ENCODE data around the gene MXD1.

MXD1 gene

DNA sequence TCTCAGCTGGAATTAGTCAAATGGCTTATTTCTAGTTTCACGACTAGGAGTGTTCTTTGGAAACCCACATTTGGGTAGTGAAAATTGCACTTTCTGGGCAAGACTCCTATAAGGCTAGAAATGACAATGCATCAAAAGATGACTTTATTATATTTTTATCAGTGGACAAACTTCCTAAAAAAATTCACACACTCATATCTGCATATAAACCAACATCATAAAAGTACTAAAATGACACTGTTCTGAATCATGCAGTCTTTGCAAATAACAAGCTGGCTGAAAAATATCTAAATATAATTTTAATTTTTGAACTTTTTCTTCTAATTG, 17.6 kb downstream of the MXD1 start:
- in situ Hi-C loops (cut with HindIII; ENCODE audit: low sequenced_read_pairs): no loop called here

DNA sequence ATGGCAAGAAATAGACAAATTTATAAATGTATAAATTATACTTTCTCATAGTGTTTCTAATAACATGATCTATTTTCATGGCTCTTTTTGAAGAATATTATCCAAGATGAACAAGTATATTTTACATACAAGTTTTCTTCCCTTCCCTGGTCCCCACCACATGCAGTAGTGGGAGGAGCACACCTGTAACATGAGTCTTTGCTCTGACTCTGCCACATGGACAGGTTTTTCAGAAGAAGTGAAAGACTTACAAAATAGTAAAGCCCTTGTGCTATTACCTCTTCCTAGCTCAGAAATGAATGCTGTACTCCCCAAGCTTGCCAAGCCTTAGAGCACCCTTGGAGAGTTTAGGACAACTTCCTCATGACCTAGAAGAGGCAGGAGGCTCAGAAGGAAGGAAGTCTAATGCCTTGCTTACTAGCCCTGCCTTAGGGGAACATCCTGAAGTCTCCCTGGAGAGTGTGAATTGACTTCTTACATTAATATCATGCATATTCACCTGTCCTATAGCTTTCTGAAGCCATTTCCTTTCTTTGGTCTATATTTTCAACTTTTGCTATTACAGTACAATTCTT, 18.4 kb downstream of the MXD1 start:
- in situ Hi-C loops (cut with HindIII; ENCODE audit: low sequenced_read_pairs): no loop called here

DNA sequence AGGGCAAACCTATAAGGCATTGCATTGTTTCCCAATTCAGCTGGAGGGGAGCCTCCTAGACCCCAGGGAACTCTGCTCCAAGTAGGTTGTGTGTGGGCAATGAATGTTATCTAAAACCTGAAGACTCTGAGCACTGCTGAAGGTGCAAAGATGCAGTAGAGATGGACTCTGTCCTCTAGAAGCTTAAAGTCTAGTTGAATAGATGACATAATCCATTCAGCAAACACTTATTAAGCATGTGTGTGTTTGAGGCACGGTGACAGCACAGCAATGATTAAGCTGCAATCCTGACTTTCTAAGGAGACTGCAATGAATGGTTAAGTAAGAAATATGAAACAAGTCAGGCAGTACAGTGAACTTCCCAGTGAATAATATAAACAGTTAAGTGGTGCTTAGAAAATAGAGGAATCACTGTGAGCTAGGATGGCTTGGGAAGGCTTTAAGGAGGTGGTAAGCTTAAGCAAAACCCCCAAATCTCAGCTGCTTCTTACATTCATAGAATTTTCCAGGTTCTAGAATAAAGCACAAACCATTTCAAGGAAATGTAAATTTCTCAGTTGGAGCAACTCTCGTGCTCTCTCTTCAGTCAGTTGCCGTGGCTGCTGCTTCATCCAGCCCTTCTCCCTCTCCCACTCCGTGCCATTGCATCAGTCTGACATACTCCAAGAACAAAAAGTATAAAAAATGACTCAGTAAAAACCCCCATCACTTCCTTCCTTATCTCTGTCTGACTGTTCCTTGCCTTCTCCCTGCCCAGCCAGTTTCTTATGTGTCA, 19.1 kb downstream of the MXD1 start:
- in situ Hi-C loops (cut with HindIII; ENCODE audit: low sequenced_read_pairs): no loop called here

DNA sequence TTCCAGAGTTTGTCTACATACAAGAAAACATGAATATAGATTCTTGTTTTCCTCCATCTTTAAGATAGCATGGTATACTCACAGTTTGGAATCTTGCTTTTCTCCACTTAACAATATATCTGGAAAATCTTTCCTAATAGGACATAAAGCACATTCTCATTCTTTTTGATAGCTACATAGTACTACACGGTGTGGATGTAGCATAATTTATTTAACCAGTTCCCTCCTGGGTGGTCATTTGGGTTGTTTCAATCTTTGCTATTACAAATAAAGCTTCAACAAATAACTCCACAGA, 19.7 kb downstream of the MXD1 start:
- in situ Hi-C loops (cut with HindIII; ENCODE audit: low sequenced_read_pairs): no loop called here

DNA sequence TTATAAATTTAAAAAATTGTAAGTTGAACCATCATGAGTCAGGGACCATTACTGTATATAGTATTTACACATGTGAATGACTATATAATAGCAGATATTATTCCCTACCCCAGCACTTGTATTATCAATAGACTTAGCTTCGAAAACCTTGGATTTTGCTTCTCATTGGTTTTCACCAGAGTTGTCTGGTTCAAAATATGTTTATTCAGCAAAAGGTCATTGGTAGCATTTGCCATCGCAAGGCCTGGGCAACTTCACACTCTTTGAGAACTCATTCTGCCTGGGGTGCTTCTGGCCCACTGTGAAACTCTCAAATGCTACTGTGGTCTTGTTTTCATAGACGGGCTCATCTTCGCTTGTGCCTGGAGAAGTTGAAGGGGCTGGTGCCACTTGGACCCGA, 20.1 kb downstream of the MXD1 start:
- in situ Hi-C loops (cut with HindIII; ENCODE audit: low sequenced_read_pairs): loop anchor here (5.0 kb wide), 2 partner anchors 72 to 122 kb away; no protein-coding TSS in a partner anchor

DNA sequence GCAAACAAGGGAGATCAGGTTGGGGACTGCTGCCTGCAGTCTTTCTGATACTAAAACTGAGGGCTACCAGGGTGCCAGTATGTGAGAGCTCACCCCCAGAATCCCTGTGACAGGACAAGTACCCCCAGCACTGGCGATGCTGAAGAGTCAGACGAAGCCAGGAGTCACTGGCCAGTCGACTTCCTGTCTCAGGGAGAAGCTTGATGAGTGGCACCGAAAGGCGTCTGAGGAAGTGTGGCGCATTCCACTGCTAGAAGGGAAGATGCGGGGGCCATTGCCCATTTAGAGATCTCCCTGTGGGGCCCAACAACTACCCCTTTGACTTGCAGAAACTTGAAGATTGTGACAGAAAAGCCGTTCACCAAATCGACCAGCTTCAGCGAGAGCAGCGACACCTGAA, 22.0 kb downstream of the MXD1 start:
- in situ Hi-C loops (cut with HindIII; ENCODE audit: low sequenced_read_pairs): loop anchor here (5.0 kb wide), 2 partner anchors 70 to 120 kb away; no protein-coding TSS in a partner anchor

DNA sequence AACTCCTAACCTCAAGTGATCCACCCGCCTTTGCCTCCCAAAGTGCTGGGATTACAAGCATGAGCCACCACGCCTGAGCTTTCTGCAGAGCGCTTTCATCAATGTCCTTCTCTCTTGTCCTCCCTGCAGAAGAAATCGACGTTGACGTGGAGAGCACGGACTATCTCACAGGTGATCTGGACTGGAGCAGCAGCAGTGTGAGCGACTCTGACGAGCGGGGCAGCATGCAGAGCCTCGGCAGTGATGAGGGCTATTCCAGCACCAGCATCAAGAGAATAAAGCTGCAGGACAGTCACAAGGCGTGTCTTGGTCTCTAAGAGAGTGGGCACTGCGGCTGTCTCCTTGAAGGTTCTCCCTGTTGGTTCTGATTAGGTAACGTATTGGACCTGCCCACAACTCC, 23.1 kb downstream of the MXD1 start:
- in situ Hi-C loops (cut with HindIII; ENCODE audit: low sequenced_read_pairs): loop anchor here (5.0 kb wide), 2 partner anchors 69 to 119 kb away; no protein-coding TSS in a partner anchor

DNA sequence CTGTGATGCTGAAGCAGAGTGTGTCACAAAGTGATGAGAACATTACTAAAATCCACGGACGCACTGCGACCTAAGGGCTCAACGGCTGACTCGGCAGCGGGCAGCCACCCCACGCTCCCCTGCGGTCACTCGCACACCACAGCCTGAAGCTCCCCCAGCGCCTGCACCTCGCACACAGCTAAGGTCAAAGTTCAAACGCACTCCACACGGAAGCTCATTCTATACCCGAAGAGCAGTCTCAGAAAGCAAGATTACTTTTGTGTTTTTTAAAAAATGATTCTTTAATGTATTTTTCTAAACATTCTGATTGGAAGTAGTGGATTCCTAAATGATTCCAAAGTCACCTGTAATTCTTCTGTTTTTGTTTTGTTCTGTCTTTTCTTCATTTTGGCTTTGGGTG, 24.8 kb downstream of the MXD1 start:
- in situ Hi-C loops (cut with HindIII; ENCODE audit: low sequenced_read_pairs): loop anchor here (5.0 kb wide), 2 partner anchors 68 to 118 kb away; no protein-coding TSS in a partner anchor

DNA sequence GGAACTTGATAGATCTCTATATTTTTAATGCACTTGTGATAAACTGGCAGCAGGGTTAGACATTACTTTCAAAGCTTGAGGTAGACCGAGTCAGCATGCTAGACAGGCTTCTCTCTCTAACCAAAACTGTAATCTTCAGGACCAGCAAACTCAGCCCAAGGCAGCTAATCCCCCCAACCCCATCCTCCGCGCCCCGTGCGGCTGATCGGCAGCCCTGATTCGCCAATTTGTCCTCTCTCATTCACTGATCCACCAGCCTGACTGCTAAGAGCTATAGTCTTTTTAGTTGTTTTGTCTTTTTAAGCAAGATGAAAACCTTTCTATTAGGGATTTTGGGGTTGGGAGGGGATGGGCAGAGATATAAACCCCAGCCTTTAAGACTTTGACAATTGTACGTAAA, 25.8 kb downstream of the MXD1 start:
- in situ Hi-C loops (cut with HindIII; ENCODE audit: low sequenced_read_pairs): no loop called here

DNA sequence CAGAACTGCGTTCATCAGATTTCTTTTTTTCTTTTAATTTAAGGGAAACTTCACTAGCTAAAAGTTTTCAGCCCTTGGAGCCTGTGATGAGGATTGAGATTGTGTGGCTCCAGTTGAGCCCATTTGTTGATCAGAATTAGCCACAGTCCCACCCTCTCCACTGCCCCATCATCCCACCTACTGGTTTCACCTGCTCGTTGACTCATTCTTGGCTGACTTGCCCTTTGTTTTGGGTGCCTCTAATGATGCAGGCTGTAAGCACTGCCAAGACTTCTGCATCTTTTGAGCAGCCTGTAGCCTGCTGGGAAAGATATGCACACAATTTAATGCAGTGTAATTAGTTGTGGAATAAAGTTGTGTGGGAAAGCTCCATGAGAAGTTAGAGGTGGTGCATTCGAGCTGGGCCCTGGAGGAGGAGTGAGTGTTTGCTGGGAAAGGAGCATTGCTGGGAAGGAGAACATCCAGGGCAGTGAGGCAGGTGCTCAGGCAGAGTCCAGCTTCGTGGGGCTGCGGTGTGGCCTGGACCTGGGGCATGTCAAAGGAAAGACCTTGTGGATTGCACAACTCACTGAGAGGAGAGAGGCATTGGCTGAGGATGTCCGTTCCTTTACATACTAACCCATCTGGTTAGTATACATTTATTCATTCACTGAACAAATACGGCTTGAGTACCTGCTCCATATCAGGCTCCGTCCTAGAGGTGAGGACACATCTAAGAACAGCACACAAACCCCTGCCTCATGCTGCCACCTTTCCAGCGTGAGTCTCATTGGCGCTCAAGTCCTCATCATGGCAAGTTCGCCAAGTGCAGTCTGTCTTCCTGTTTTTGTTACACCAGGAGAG, 28.3 kb downstream of the MXD1 start:
- in situ Hi-C loops (cut with HindIII; ENCODE audit: low sequenced_read_pairs): no loop called here

DNA sequence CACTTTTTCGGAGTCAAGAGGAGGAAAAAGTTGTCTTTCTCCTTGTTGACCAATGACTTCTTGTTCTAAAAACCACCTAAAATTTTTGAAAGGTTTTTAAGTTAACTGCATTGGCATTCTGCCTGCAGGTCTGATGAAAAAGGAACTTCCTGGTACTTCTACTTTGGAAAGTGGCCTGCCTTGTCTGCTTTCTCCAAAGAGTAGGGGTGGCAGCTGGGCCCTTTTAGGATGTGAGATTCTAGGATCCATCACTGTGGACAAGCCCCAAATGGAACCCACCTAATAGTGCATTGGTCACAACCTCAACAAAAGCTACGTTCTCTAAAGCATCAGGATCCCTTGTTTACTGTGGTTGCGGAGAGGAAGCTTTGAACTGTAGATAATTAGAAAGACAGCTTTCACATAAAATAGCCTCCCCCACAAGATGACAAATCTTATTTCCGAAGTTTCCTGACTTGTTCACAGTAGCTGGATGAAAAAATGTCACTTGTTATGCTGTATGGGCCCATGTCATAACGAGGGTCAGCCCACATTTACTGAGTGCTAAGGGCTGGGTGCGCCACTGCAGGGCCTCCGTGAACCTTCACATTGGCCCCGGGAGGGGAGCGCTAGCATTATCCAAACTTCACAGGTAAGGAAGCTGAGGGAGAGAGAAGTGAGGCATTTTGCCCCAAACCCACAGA, 29.1 kb downstream of the MXD1 start:
- in situ Hi-C loops (cut with HindIII; ENCODE audit: low sequenced_read_pairs): no loop called here

DNA sequence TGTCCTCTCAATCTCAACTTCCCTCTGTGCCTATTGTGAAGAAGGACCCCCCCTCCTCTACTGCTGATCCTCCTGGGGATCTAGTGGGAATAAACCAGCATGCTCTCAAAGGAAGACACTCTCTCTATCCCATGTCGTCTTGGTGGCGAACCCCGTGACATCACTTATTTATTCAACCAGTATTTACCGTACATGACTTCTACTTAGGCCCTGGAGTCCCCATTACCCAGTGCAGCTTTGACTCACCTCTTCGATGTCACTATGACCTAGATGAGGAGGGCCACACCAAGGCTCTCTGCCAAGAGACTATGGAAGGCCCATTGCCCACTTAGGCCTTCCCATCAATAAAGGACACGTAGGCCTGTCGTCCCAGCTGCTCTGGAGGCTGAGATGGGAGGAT, 29.8 kb downstream of the MXD1 start:
- in situ Hi-C loops (cut with HindIII; ENCODE audit: low sequenced_read_pairs): loop anchor here (5.0 kb wide), 1 partner anchor 198 kb away; no protein-coding TSS in a partner anchor

DNA sequence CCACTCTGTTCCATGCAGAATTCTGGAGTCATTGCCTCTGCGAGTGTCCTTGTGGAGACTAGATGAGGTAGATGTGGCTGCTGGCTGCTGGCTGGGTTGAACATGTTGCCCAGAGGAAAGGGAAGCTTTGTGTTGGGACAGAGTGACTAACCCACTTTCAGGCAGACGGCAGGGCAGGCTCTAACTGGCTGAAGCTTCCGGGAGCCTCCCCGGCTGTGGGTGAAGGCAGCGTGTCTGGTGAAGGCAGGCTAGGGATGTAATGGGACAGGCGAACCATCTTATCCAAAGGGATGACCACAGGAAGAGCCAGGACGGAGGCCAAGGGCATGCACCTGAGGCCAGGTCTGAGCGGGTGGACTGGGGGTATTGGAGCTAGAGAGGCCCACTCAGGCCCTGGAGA, 30.5 kb downstream of the MXD1 start:
- in situ Hi-C loops (cut with HindIII; ENCODE audit: low sequenced_read_pairs): loop anchor here (5.0 kb wide), 1 partner anchor 197 kb away; no protein-coding TSS in a partner anchor

DNA sequence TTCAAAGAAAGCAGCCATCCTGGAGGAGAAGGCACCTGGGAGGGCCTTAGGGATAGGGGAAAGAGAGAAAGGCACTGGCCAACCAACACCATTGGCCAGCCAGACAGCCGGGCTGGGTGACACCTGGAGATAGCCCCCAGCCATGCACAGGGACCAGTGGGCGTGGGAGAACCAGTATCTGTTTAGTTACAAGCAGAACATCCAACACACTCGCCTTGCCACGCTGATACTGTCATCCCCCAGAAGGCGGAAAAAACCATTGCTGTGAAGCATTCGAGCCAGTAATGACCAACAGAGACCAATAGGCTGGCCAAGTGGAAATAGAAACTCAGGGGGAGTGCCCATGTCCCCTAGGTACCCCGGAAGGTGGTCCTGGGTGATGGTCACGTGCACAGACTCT, 31.0 kb downstream of the MXD1 start:
- in situ Hi-C loops (cut with HindIII; ENCODE audit: low sequenced_read_pairs): loop anchor here (5.0 kb wide), 1 partner anchor 196 kb away; no protein-coding TSS in a partner anchor

DNA sequence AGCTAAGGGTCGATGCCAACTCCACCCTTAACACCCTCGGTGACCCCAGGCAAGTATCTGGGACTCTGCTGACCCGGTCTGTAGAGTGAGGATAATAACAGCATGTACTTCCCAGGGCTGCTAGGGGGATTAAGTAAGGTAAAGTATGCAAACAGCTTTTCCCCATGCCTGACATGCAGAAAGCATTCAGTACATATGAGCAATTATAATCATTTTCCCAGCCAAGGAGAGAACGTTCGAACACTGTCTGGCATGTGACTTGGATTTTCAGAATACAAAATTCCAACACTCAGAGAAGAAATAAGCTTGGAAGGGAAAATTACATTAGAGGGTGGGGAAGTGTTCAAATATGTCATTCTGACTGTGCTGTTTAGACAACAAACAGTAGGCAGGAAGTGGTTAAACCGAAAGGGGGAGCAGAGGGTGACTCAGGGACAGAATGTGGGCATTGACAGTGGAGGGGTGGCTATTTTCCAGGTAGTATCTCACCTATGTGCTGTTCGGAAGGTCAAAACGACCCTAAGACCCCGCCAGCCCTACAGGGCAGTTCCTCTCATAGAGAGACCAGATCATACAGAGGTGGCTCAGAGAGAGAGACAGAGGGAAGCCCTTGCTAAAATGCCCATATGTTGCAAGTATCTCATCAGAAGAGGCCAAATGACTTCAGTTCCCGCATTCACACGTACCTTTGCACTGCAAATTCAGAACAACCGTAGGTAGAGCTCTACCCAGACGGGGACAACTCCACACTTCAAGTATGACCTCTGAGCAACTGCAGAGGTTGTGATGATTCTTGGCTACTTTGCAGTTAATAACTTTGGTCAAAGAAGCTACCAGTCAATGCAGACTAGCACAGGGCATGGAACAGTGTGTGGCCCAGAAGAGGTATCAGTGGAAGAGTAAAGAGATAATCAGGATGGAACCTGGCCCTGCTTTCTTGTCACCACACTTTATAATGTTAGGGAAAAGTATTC, 31.7 kb downstream of the MXD1 start:
- in situ Hi-C loops (cut with HindIII; ENCODE audit: low sequenced_read_pairs): loop anchor here (5.0 kb wide), 1 partner anchor 196 kb away; no protein-coding TSS in a partner anchor

DNA sequence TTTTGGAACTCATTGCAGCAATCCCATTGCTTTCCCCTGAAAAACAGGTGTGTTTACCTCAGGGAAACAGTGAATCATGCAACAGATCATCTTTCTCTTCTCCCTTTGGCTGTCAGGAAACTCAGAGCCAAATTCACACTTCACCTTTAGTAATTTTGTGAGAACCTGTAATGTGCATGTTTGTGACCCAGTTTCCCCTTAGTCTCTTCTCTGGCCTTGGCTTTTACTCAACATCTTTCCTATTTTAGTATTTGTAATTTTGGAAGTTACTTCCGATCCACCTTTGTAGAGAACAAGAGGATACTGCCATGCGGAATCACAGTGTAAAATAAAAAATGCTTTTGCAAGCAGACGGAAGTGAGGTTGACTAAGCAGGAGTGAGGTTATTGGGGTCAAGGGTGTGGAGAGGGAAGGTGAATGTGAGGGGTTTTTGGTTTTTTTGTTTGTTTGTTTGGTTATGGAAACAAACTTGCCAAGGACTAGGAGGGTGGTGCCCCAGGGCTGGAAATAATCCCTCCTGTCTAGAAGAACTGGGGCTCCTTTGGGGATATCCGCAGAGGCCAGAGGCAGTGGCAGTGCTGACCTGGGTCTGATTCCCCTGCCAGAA, 32.5 kb downstream of the MXD1 start:
- in situ Hi-C loops (cut with HindIII; ENCODE audit: low sequenced_read_pairs): loop anchor here (5.0 kb wide), 1 partner anchor 195 kb away; no protein-coding TSS in a partner anchor

DNA sequence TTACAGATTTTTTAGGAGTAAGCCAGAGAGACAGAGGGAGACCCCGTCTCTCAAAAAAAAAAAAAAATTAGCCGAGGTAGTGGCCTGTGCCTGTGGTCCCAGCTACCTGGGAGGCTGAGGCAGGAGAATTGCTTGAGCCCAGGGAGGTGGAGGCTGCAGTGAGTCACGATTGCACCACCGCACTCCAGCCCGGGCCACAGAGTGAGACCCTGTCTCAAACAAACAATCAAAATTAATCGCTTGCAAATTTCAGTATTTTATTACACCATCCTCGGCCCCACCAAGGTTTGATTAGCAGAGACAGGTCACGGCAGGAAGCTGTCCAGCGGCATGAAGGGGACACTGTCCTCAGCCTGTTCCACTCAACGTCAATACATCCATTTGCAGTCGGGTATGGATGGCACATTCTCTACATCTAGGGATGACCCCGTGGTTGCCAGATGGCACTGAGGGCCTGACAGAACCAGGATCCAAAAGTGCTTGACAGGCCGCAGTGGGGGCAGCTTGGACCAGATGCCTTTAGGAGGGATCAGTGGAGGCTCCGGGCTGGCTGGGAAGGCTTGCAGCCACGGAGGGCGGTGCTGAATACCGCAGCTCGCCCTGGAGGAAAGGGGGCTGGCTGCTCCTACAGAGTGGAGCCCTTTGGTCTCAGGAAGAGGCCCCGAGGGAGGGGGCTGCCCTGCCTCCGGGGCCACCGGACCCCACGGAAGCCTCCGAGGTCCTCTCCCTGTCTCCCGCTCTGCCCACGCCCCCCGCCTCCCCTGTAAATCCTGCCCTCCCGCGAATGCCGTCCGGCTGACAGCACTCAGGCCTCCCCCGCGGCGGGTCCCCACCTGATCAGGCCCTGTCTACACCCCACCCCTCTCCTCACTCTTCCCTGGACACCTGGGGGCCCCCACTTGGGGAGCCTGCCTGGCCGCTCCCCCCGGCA, 33.4 kb downstream of the MXD1 start:
- in situ Hi-C loops (cut with HindIII; ENCODE audit: low sequenced_read_pairs): loop anchor here (5.0 kb wide), 1 partner anchor 194 kb away; no protein-coding TSS in a partner anchor

DNA sequence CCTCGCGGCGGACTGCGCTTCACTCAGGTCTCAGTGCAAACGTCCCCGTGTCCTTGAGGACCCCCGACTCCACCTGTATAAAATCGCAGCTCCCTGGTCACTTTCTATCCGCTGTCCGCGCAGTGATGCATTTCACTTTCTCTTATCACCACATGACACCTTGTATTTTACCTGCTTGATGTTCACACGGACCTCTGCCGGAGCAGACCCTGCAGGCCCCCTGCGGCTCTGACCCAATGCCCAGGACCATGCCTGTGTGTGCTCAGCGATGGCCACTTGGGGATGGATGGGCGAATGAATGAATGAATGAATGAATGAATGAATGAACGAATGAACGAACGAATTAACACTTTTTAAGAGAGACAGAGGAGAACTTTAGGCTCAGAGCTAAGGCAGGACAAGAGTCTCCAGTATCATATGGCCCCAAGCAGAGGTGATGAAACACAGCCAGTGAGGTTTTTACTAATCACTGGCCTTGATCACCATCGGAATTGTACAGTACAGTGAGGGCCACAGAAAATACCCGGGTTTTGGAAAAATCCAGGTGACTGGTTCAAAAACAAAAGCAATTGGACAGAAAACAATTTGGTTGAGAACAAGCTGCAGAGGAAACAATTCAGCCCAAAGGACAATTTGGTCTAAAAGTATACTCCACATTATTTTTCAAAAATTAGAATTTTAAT, 34.2 kb downstream of the MXD1 start:
- in situ Hi-C loops (cut with HindIII; ENCODE audit: low sequenced_read_pairs): loop anchor here (5.0 kb wide), 1 partner anchor 193 kb away; no protein-coding TSS in a partner anchor

Data from endothelial cell of hepatic sinusoid (primary cell).